ENCODE results near the gene MRPL45. TPM values are rescaled to one million over a fixed set of nuclear protein-coding genes. Genes with fewer than 3 reads are reported as not detected.

Gene MRPL45
- 31.5 and 32.5 TPM in 2 replicates for total RNA-seq

GRCh38 chr17:38296834-38297517 lies at the start of gene MRPL45:
MRPL45 (plus strand) TSS chr17:38297168; CDS start chr17:38297184, 16 bp downstream.

GRCh38 chr17:38343608-38344419 lies 46.8 kb downstream of the MRPL45 start, which contains the start of gene GPR179:
GPR179 (minus strand) TSS chr17:38343956; CDS start chr17:38343789, 167 bp downstream.

DNA sequence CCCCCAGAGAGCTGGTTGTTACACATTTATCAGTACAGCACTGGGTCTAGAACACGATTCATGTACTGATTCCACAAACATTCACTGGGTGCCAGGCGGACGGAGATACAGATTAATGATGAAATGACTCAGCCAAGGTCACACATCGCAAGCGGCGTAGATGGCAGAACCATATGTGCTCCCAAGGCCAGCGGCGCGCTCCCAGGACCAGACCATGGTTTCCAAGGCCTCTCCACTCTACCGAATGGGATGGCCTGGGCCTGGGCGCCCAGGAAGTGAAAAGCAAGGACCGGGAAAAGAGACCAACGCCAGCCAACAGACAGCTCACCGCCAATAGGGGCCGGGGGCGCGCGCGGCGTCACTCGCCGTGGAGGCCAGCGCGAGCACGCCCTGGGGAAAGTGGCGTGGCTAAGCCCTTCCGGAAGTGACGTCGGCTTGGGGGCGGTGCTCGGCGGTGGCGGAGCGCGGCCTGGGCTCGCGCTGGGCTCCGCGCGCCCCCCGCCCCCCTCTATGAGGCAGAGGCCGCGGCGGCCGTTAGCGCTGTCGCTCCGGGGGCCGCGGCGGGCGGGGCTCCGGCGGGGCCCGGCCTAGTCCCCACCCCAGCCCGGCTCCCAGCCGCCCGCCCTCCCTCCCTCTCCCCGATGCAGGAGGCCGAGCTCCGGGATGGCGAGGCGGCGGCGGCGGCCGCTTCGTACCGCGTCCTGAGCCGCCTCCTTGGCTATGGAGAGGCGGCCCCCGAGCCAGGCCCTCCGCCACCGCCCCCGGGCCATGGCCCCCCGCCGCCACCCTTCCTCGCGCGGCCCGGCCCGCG lies 54.6 kb downstream of the MRPL45 start, which contains the start of gene SOCS7:
TSS of gene SOCS7 (plus strand) at position 433 of the 811 bp plus-strand sequence. CDS start at position 642, 209 bp downstream.

Other genes starting within 250 kb of the MRPL45 start
- 1.5 TPM in 1 of 2 replicates, not detected in the other for gene TBC1D3C, start 228.5 kb upstream of the MRPL45 start, total RNA-seq
- not detected in 2 replicates for gene TBC1D3E, start 169.2 kb upstream of the MRPL45 start, total RNA-seq
- not detected in 2 replicates for gene TBC1D3, start 104.6 kb upstream of the MRPL45 start, total RNA-seq
- gene GPR179, start 46.8 kb downstream of the MRPL45 start, total RNA-seq, result 0.09 TPM in 1 of 2 replicates, not detected in the other
- 6.8 and 7.4 TPM in 2 replicates for gene SOCS7, start 54.7 kb downstream of the MRPL45 start, total RNA-seq
- 17.3 and 19.1 TPM in 2 replicates for gene ARHGAP23, start 131.3 kb downstream of the MRPL45 start, total RNA-seq